Endothelial cell (in vitro differentiated cells): ENCODE measurements around the gene RHBG. TPM values are rescaled to one million over a fixed set of nuclear protein-coding genes. Genes with fewer than 3 reads are reported as not detected.

Source experiments
- DNase-seq: peaks from one replicate; pipeline ENCODE4 v3.0.0; 2021; ENCODE audit warnings: low spot score
- H3K27ac Mint-ChIP-seq: one replicate; pipeline ENCODE4 v1.8.0; 2021; ENCODE audit warnings: mixed read lengths, inconsistent platforms; ENCODE audit not compliant: unreplicated experiment
- H3K27me3 Mint-ChIP-seq: one replicate; pipeline ENCODE4 v1.8.0; 2021; ENCODE audit warnings: mild to moderate bottlenecking, moderate library complexity, mixed read lengths, inconsistent platforms; ENCODE audit not compliant: unreplicated experiment
- H3K36me3 Mint-ChIP-seq: one replicate; pipeline ENCODE4 v1.8.0; 2021; ENCODE audit warnings: mild to moderate bottlenecking, low read depth, mixed read lengths, inconsistent platforms; ENCODE audit not compliant: unreplicated experiment
- H3K4me1 Mint-ChIP-seq: one replicate; pipeline ENCODE4 v1.8.0; 2021; ENCODE audit warnings: mild to moderate bottlenecking, mixed read lengths, inconsistent platforms; ENCODE audit not compliant: unreplicated experiment
- H3K4me3 Mint-ChIP-seq: one replicate; pipeline ENCODE4 v1.8.0; 2021; ENCODE audit warnings: mild to moderate bottlenecking, mixed read lengths, inconsistent platforms; ENCODE audit not compliant: unreplicated experiment
- H3K9me3 Mint-ChIP-seq: one replicate; pipeline ENCODE4 v1.8.0; 2021; ENCODE audit warnings: mixed read lengths, inconsistent platforms; ENCODE audit not compliant: unreplicated experiment
- CTCF ChIP-seq: fragments of 200-600 bp; sonication (generic); IDR thresholded peaks from one replicate; pipeline ENCODE4 v1.5.0; 2021; ENCODE audit warnings: antibody characterized with exemption; ENCODE audit not compliant: unreplicated experiment
- total RNA-seq: library from RNA; stranded (reverse); fragmentation: NEBNext Ultra II Directional; extraction: Animal tissue kit (Norgen Biotek cat#: 25700); gene quantifications from one replicate; pipeline ENCODE4 v1.2.1, GENCODE V29; 2021; ENCODE audit not compliant: unreplicated experiment

Gene RHBG
- total RNA-seq, 1 donor from 2014 or later = not detected

DNA sequence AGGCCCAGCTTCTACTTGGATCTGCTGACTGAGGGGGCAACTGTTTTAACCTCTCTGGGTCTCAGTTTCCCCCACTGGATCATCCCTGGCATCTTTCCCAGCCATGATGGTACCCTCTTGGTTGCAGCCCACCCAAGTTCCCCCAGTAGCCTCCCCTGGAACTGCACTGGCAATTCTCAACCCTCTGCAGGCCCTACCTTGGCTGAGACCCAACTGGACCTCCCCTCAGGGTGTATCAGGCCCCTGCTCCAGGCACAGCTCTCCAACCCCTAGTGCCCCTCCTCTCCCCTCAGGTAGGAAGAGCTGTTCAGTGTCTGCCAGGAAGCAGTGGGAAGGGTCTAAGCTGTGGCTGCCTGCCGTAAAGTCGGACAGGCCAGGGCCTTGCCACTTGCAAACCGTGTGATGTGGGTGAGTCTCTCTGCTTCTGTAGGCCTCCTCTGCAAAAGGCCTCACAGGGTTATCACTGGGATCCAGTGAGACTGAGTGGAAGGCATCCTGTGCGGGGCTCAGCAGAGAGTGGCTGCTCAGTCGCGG is 32.1 kb downstream of the RHBG start:
- H3K4me1 Mint-ChIP-seq = peaks cover 12% of the 10 kb centered on the region
- H3K4me3 Mint-ChIP-seq = no peak overlapping the region
- H3K27me3 Mint-ChIP-seq = peaks cover 3% of the 10 kb centered on the region
- TF ChIP-seq CTCF = no peak
- H3K9me3 Mint-ChIP-seq = no peaks in the 10 kb centered on the region
- no peak for DNase-seq
- H3K27ac Mint-ChIP-seq = no peak overlapping the region
- peaks cover 3% of the 10 kb centered on the region for H3K36me3 Mint-ChIP-seq

GRCh38 chr1:156401681-156402081 is 32.7 kb downstream of the RHBG start:
- no peak for TF ChIP-seq CTCF
- Mint-ChIP-seq H3K27ac (no peak overlapping the region), H3K4me1 (peaks cover 13% of the 10 kb centered on the region), H3K27me3 (peaks cover 3% of the 10 kb centered on the region), H3K4me3 (no peak overlapping the region), H3K9me3 (no peaks in the 10 kb centered on the region), H3K36me3 (peaks cover 3% of the 10 kb centered on the region)
- DNase-seq = no peak

GRCh38 chr1:156402331-156403020 is 33.5 kb downstream of the RHBG start:
- no peaks in the 10 kb centered on the region for H3K9me3 Mint-ChIP-seq
- H3K27me3 Mint-ChIP-seq = peaks cover 3% of the 10 kb centered on the region
- H3K4me1 Mint-ChIP-seq = peaks cover 13% of the 10 kb centered on the region
- DNase-seq = no peak
- H3K36me3 Mint-ChIP-seq = peaks cover 3% of the 10 kb centered on the region
- H3K4me3 Mint-ChIP-seq = no peak overlapping the region
- TF ChIP-seq CTCF = no peak
- no peak overlapping the region for H3K27ac Mint-ChIP-seq

GRCh38 chr1:156405670-156406069 is 36.7 kb downstream of the RHBG start:
- DNase-seq = no peak
- Mint-ChIP-seq H3K4me3 (no peak overlapping the region), H3K36me3 (peaks cover 3% of the 10 kb centered on the region), H3K9me3 (no peaks in the 10 kb centered on the region), H3K4me1 (peaks cover 13% of the 10 kb centered on the region), H3K27me3 (peaks cover 8% of the 10 kb centered on the region), H3K27ac (no peak overlapping the region)
- no peak for TF ChIP-seq CTCF

DNA sequence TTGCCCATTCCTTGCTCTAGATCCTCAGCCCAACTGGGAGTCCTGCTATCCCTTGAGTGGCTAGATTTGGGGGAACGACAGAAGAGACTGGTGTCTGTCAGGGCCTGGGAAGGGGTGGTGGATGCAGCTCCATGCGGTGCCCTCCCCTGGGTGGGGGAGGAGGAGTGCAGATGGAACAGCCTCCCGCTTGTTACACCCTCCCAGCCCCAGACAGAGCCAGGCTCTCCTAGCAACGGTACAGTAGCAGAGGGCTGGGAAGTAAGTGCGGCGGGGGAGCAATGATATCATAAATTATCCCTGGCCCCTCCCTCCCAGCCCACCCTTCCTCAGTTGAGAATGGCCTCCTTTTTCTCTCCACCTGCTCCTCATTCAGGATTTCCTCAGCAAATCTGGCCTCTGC is 37.2 kb downstream of the RHBG start:
- no peak overlapping the region for H3K4me3 Mint-ChIP-seq
- peaks cover 12% of the 10 kb centered on the region for H3K27me3 Mint-ChIP-seq
- no peaks in the 10 kb centered on the region for H3K9me3 Mint-ChIP-seq
- H3K36me3 Mint-ChIP-seq = peaks cover 8% of the 10 kb centered on the region
- no peak overlapping the region for H3K27ac Mint-ChIP-seq
- no peak for DNase-seq
- no peak for TF ChIP-seq CTCF
- peaks cover 13% of the 10 kb centered on the region for H3K4me1 Mint-ChIP-seq
